AML-193 (cell line): Measurements from ENCODE around the gene COPS4.
A peak's percentile ranks its signal among the peaks of the same experiment; 100 is the strongest.

ENCODE experiments used
- DNase-seq, 2 experiments: peaks; one replicate each; lab custom pipeline; 2025; lab: John Stamatoyannopoulos, UW

COPS4 gene

GRCh38 chr4:83121246-83121645, 86.3 kb downstream of the COPS4 start:
- DNase-seq: no peak

GRCh38 chr4:83124111-83124780, 89.3 kb downstream of the COPS4 start:
- peak; percentile 96 for DNase-seq
